ENCODE measurements around the gene CHD1. TPM values are rescaled to one million over a fixed set of nuclear protein-coding genes. Genes with fewer than 3 reads are reported as not detected.

The CHD1 gene
- total and polyA plus RNA-seq, 9 of the 15 experiments (the other 6 are each of a cell fraction or from before 2014, with no cell fraction given): 27.3 to 133 (median 58.7) TPM

DNA sequence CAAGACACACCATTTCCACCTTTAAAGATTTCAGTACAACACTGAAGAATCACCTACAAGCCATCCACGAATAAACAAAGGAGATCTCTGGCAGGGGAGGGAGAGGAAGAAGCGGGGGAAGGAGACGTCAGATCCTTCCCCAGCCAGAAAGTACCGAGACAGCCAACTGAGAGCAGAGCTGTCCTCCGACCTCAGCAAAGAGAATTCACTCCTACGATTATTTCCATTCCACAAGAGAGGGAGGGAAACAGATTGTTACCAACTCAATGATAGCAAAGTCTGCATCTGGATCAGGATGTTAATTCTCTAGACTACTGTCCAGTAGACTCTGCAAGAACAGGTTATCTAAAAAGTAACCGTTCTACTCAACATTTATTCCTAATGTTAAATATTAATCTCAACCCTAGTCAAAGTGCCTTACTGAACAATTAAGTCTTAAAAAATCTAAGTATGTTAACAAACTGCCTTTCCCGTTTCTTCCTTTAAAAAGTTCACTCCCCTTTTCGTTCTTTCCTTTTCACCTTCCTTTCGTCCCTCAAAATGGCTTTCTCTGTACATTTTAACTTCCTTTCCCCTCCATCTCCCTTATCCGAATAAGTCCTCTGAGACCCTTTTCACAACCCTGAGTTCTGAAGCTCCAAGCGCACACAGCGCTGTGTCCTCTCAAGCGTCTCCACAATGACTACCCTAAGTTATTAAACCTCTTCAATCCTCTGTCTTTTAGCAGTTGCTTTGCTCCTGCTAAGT is 1.4 kb downstream of the CHD1 start (continued):
- TF ChIP-seq ZMIZ1 (IDR thresholded peaks at IDR 0.05; ENCODE audit: low read depth in 2 of 2, low read length in 2 of 2) (no peak), ZNF780A (CRISPR knock-in tag; IDR thresholded peaks at IDR 0.05) (no peak), EZH2 (IDR thresholded peaks at IDR 0.05; ENCODE audit: borderline replicate concordance, low read depth, low read length) (no peak), TCF7 (IDR thresholded peaks at IDR 0.05; ENCODE audit: borderline replicate concordance) (no peak), SAP30 (IDR thresholded peaks at IDR 0.05; ENCODE audit: borderline replicate concordance, insufficient read depth, low read depth, low read length, poor library complexity, severe bottlenecking) (peak; percentile 10), ZNF124 (CRISPR knock-in tag; IDR thresholded peaks at IDR 0.05) (no peak), ZNF354B (CRISPR knock-in tag; IDR thresholded peaks at IDR 0.05) (no peak), FOXP1 (CRISPR knock-in tag; IDR thresholded peaks at IDR 0.05) (no peak), BRD9 (IDR thresholded peaks at IDR 0.05; ENCODE audit: low read depth, partially characterized antibody) (no peak), SPI1 (IDR thresholded peaks at IDR 0.05; ENCODE audit: borderline replicate concordance, low read depth, low read length) (0 out of 2 replicates have a peak, but pooled peaks have one; percentile 26), ETV1 (tag; conservative IDR thresholded peaks at IDR 0.05; ENCODE audit: low read depth) (no peak), PRMT5 (CRISPR knock-in tag; IDR thresholded peaks at IDR 0.05) (no peak), MTA1 (IDR thresholded peaks at IDR 0.05; ENCODE audit: borderline replicate concordance) (no peak), RBM14 (IDR thresholded peaks at IDR 0.05; ENCODE audit: borderline replicate concordance, insufficient read depth, low read depth, low read length) (no peak)
- TF ChIP-seq, protein P1, sequence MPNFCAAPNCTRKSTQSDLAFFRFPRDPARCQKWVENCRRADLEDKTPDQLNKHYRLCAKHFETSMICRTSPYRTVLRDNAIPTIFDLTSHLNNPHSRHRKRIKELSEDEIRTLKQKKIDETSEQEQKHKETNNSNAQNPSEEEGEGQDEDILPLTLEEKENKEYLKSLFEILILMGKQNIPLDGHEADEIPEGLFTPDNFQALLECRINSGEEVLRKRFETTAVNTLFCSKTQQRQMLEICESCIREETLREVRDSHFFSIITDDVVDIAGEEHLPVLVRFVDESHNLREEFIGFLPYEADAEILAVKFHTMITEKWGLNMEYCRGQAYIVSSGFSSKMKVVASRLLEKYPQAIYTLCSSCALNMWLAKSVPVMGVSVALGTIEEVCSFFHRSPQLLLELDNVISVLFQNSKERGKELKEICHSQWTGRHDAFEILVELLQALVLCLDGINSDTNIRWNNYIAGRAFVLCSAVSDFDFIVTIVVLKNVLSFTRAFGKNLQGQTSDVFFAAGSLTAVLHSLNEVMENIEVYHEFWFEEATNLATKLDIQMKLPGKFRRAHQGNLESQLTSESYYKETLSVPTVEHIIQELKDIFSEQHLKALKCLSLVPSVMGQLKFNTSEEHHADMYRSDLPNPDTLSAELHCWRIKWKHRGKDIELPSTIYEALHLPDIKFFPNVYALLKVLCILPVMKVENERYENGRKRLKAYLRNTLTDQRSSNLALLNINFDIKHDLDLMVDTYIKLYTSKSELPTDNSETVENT (CRISPR knock-in tag; IDR thresholded peaks at IDR 0.05): no peak
